GM12892 (cell line): ENCODE measurements around the gene KIF18B.

ENCODE experiments used
- POLR2A ChIP-seq: IDR thresholded peaks from 2 replicates; pipeline ENCODE4 v1.6.1; 2011; ENCODE audit warnings: low read depth, low read length, control low read depth
- TAF1 ChIP-seq: IDR thresholded peaks from 2 replicates; pipeline ENCODE4 v1.6.1; 2011; ENCODE audit warnings: low read depth, mild to moderate bottlenecking, control low read depth, low read length, borderline replicate concordance

GRCh38 chr17:44961921-44962350 is 14.4 kb upstream of the KIF18B start:
- TF ChIP-seq TAF1 = no peak
- no peak for TF ChIP-seq POLR2A
